HEK293 (cell line): ENCODE data around the gene TMC5.
"Not testable (repeated sequence)": the region's sequence is repeated elsewhere in the genome, so short reads cannot be mapped to it uniquely, and the experiment has no call there.

ENCODE experiments used
- CTCF ChIP-seq: fragments of 450-650 bp; formaldehyde crosslinking; IDR thresholded peaks from 2 replicates; pipeline ENCODE4 v1.5.1; 2016; ENCODE audit warnings: missing biosample characterization, missing genetic modification characterization
- ZBTB26 ChIP-seq: fragments of 450-650 bp; formaldehyde crosslinking; optimal IDR thresholded peaks from 2 replicates; pipeline ENCODE3; 2016; ENCODE audit warnings: missing biosample characterization, mild to moderate bottlenecking, missing genetic modification characterization
- ZNF510 ChIP-seq: fragments of 450-650 bp; formaldehyde crosslinking; IDR thresholded peaks from 2 replicates; pipeline ENCODE4 v1.5.1; 2018; ENCODE audit warnings: mild to moderate bottlenecking, missing genetic modification characterization, missing biosample characterization; ENCODE audit not compliant: insufficient replicate concordance
- ZSCAN4 ChIP-seq: fragments of 450-650 bp; formaldehyde crosslinking; IDR thresholded peaks from 2 replicates; pipeline ENCODE4 v1.5.1; 2017; ENCODE audit warnings: missing biosample characterization, missing genetic modification characterization

- TF ChIP-seq CTCF, ZBTB26, ZSCAN4, ZNF510 (tag by site-specific recombination): not testable (repeated sequence)
These were observed 21.9 kb upstream of the TMC5 start for GRCh38 chr16:19395646-19396267.
